GM04503 (cell line): Measurements from ENCODE around the gene CNTN5.
"Not testable (repeated sequence)": the region's sequence is repeated elsewhere in the genome, so short reads cannot be mapped to it uniquely, and the experiment has no call there.

Experiments
- DNase-seq: peaks from one replicate; pipeline ENCODE4 v3.0.0-alpha.2; 2012; ENCODE audit warnings: low read depth

Gene CNTN5

GRCh38 chr11:99277281-99277680 is 256.5 kb downstream of the CNTN5 start:
- no peak for DNase-seq

- no peak for DNase-seq
Measured at GRCh38 chr11:99279266-99279665, 258.5 kb downstream of the CNTN5 start.

GRCh38 chr11:99281331-99281730 is 260.6 kb downstream of the CNTN5 start:
- DNase-seq: no peak

GRCh38 chr11:99297925-99298324 is 277.2 kb downstream of the CNTN5 start:
- not testable (repeated sequence) for DNase-seq

GRCh38 chr11:99307510-99308088 is 286.9 kb downstream of the CNTN5 start:
- DNase-seq: no peak

GRCh38 chr11:99311870-99312269 is 291.1 kb downstream of the CNTN5 start:
- DNase-seq: no peak

GRCh38 chr11:99316776-99317520 is 296.2 kb downstream of the CNTN5 start:
- DNase-seq: no peak

GRCh38 chr11:99320769-99321290 is 300.1 kb downstream of the CNTN5 start:
- DNase-seq: no peak

- DNase-seq: peak; percentile 27
Measured at GRCh38 chr11:99325847-99326246, 305.1 kb downstream of the CNTN5 start.

- no peak for DNase-seq
Measured at GRCh38 chr11:99327066-99327465, 306.3 kb downstream of the CNTN5 start.

- DNase-seq: no peak
Measured at GRCh38 chr11:99327527-99327926, 306.8 kb downstream of the CNTN5 start.

- DNase-seq: no peak
Measured at GRCh38 chr11:99333621-99334020, 312.9 kb downstream of the CNTN5 start.

- no peak for DNase-seq
Measured at GRCh38 chr11:99343117-99343516, 322.4 kb downstream of the CNTN5 start.

GRCh38 chr11:99349151-99349673 is 328.5 kb downstream of the CNTN5 start:
- no peak for DNase-seq

GRCh38 chr11:99351624-99352023 is 330.9 kb downstream of the CNTN5 start:
- DNase-seq: no peak

- DNase-seq: no peak
Measured at GRCh38 chr11:99352642-99353041, 331.9 kb downstream of the CNTN5 start.

GRCh38 chr11:99366546-99366945 is 345.8 kb downstream of the CNTN5 start:
- DNase-seq: no peak

- DNase-seq: no peak
Measured at GRCh38 chr11:99368583-99368982, 347.8 kb downstream of the CNTN5 start.

- no peak for DNase-seq
Measured at GRCh38 chr11:99370549-99371216, 349.9 kb downstream of the CNTN5 start.

- no peak for DNase-seq
Measured at GRCh38 chr11:99371257-99371656, 350.5 kb downstream of the CNTN5 start.

GRCh38 chr11:99376463-99376862 is 355.7 kb downstream of the CNTN5 start:
- DNase-seq: no peak

- DNase-seq: no peak
Measured at GRCh38 chr11:99383648-99384245, 363.0 kb downstream of the CNTN5 start.
